GM19372 (cell line): ENCODE measurements around the gene TCF7L2.

Experiments used
- ATAC-seq: cut with Tn5 transposase; IDR thresholded peaks from one replicate; pipeline ENCODE4 v1.9.1; 2021; ENCODE audit warnings: mild to moderate bottlenecking, low read depth, moderate library complexity; ENCODE audit not compliant: unreplicated experiment

TCF7L2 gene

DNA sequence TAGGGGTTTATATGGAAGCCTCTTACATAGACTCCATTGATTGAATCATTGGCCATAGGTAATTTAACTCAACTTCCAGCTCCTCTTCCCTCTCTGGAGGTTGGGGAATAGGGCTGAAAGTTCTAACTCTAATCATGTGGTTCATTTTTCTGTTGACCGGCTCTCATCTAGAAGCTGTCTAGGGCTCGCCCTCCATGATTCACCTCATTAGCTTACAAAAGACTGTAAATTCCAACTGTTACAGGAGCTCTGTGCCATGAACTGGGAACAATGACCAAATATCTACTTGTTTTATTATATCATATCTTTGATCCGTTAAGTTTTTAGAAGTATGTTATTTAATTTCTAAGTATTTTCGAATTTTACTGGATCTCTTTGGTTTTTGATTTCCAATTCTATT, 263.0 kb downstream of the TCF7L2 start:
- ATAC-seq = no peak

DNA sequence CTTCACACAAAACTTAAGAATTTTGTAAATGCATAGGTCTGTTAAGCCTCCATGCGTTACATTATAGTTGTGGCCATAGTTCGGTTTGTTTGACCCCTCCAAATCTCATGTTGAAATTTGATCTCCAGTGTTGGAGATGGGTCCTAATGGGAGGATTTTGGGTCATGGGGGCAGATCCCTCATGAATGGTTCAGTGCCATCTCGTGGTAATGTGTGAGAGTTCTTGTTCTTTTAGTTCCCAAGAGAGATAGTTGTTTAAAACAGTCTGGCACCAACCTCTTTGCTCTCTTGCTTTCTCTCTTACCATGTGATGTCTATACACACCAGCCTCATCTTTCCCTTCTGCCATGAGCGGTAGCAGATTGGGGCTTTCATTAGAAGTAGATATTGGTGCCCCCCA, 264.3 kb downstream of the TCF7L2 start:
- ATAC-seq = no peak

DNA sequence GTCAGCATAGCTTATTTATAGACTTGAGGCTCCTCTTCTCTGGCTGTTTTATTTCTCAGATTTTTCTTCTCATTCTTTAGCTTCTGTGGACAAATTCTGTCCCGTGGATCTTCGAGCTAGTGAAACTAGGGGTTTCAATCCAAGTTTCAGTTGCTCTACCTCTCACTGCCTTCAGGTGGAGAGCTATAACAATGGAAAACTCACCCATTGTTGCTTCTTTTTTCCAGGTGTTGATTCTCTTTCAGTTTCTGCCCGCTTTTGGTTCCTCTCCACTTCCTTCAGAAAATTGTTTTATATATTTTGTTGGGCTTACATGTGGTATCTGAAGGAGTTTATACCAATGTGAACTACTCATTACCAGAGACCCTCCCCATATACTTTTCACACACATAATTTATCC, 266.1 kb downstream of the TCF7L2 start:
- ATAC-seq = no peak
